GM23338 (cell line): ENCODE results near the gene RELB. TPM values are rescaled to one million over a fixed set of nuclear protein-coding genes. Genes with fewer than 3 reads are reported as not detected.

Experiments used
- ATAC-seq: fragments of 200-7000 bp; cut with Tn5 transposase; 3 replicates; pipeline ENCODE4 v1.9.1; 2020
- DNase-seq: peaks from one replicate; pipeline ENCODE4 v3.0.0-alpha.2; 2015; ENCODE audit warnings: low spot score
- H2AFZ ChIP-seq: fragments of 200-600 bp; sonication (generic); 2 replicates; pipeline ENCODE4 v1.8.0; 2016; ENCODE audit warnings: antibody characterized with exemption, mild to moderate bottlenecking, moderate library complexity
- H3F3A ChIP-seq: fragments of 200-600 bp; sonication (generic); replicated peaks from 2 replicates; pipeline ENCODE4 v1.8.0; 2017; ENCODE audit warnings: antibody characterized with exemption, mixed run types, low read depth
- H3K27ac ChIP-seq: fragments of 200-600 bp; sonication (generic); 2 replicates; pipeline ENCODE4 v1.6.1; 2016; ENCODE audit warnings: low read depth
- H3K27me3 ChIP-seq: fragments of 200-600 bp; sonication (generic); 2 replicates; pipeline ENCODE4 v1.8.0; 2016; ENCODE audit warnings: mild to moderate bottlenecking, mixed run types, moderate library complexity; ENCODE audit not compliant: insufficient read depth
- H3K36me3 ChIP-seq: fragments of 200-600 bp; sonication (generic); 2 replicates; pipeline ENCODE4 v1.8.0; 2016; ENCODE audit warnings: mild to moderate bottlenecking; ENCODE audit not compliant: insufficient read depth
- H3K4me1 ChIP-seq: fragments of 200-600 bp; sonication (generic); 2 replicates; pipeline ENCODE4 v1.8.0; 2016; ENCODE audit warnings: mild to moderate bottlenecking, moderate library complexity; ENCODE audit not compliant: insufficient read depth
- H3K4me2 ChIP-seq: fragments of 200-600 bp; sonication (generic); 2 replicates; pipeline ENCODE4 v1.7.1; 2017; ENCODE audit warnings: mixed run types
- H3K4me3 ChIP-seq: fragments of 200-600 bp; sonication (generic); 2 replicates; pipeline ENCODE4 v1.6.1; 2016; ENCODE audit warnings: mixed run types
- H3K79me2 ChIP-seq: fragments of 200-600 bp; sonication (generic); replicated peaks from 2 replicates; pipeline ENCODE4 v1.8.0; 2017; ENCODE audit warnings: mild to moderate bottlenecking; ENCODE audit not compliant: insufficient read depth
- H3K9me2 ChIP-seq: fragments of 200-600 bp; sonication (generic); 2 replicates; pipeline ENCODE4 v1.8.0; 2017; ENCODE audit not compliant: insufficient read depth
- H4K20me1 ChIP-seq: fragments of 200-600 bp; sonication (generic); replicated peaks from 2 replicates; pipeline ENCODE4 v1.8.0; 2017; ENCODE audit warnings: mild to moderate bottlenecking; ENCODE audit not compliant: insufficient read depth
- H3K27ac Mint-ChIP-seq: 2 replicates; pipeline ENCODE4 v1.8.0; 2020; ENCODE audit warnings: inconsistent platforms, mild to moderate bottlenecking, moderate library complexity, mixed read lengths
- H3K27me3 Mint-ChIP-seq: 3 replicates; pipeline ENCODE4 v1.8.0; 2022; ENCODE audit warnings: low read depth, mild to moderate bottlenecking, moderate library complexity, mixed read lengths, inconsistent platforms; ENCODE audit not compliant: insufficient read depth, poor library complexity
- H3K36me3 Mint-ChIP-seq: 3 replicates; pipeline ENCODE4 v1.8.0; 2021; ENCODE audit warnings: low read depth, mild to moderate bottlenecking, inconsistent platforms, moderate library complexity, mixed read lengths
- H3K4me1 Mint-ChIP-seq: 3 replicates; pipeline ENCODE4 v1.8.0; 2020; ENCODE audit warnings: mild to moderate bottlenecking, inconsistent platforms, mixed read lengths
- H3K4me3 Mint-ChIP-seq: 3 replicates; pipeline ENCODE4 v1.8.0; 2021; ENCODE audit warnings: moderate library complexity, mild to moderate bottlenecking, inconsistent platforms, mixed read lengths
- H3K9me3 Mint-ChIP-seq: 3 replicates; pipeline ENCODE4 v1.8.0; 2020; ENCODE audit warnings: moderate library complexity, mild to moderate bottlenecking, inconsistent platforms, mixed read lengths
- CREB1 ChIP-seq: fragments of 250-450 bp; sonication (Bioruptor Pico); IDR thresholded peaks from 2 replicates; pipeline ENCODE4 v1.5.0; 2020; ENCODE audit warnings: low read depth, mild to moderate bottlenecking, moderate library complexity
- ETS1 ChIP-seq: IDR thresholded peaks from 2 replicates; pipeline ENCODE4 v1.6.1; 2016; ENCODE audit warnings: antibody characterized with exemption
- NANOG ChIP-seq: IDR thresholded peaks from 2 replicates; pipeline ENCODE4 v1.6.1; 2016; ENCODE audit warnings: antibody characterized with exemption, borderline replicate concordance
- POLR2AphosphoS5 ChIP-seq: IDR thresholded peaks from 2 replicates; pipeline ENCODE4 v1.6.1; 2016; ENCODE audit warnings: antibody characterized with exemption, low read depth
- REST ChIP-seq: IDR thresholded peaks from one replicate; pipeline ENCODE4 v1.6.1; 2018; ENCODE audit warnings: antibody characterized with exemption; ENCODE audit not compliant: unreplicated experiment
- STAT1 ChIP-seq: IDR thresholded peaks from one replicate; pipeline ENCODE4 v1.6.1; 2016; ENCODE audit warnings: antibody characterized with exemption; ENCODE audit not compliant: unreplicated experiment
- ZNF114 ChIP-seq: fragments of 250-450 bp; sonication (Bioruptor Pico); IDR thresholded peaks from 2 replicates; pipeline ENCODE4 v1.5.0; 2020; ENCODE audit warnings: mild to moderate bottlenecking, moderate library complexity
- ZNF462 ChIP-seq: fragments of 250-450 bp; sonication (Bioruptor Pico); IDR thresholded peaks from 2 replicates; pipeline ENCODE4 v1.5.0; 2020; ENCODE audit warnings: mild to moderate bottlenecking, moderate library complexity
- polyA plus RNA-seq: library from polyadenylated mRNA; unstranded; fragments of >200 nt; fragmentation: Nextera tagmentation; extraction: Ambion mirVana; gene quantifications from 2 replicates; pipeline ENCODE4 v1.2.1, GENCODE V29; 2016
- total RNA-seq: library from RNA; depleted of rRNA; stranded (reverse); fragments of >200 nt; shearing (Covaris generic); gene quantifications from 2 replicates; pipeline ENCODE4 v1.2.3, GENCODE V29; 2014

The RELB gene
- total and polyA plus RNA-seq, 2 experiments from 2014 or later, result 7.9 to 13.1 TPM

GRCh38 chr19:44993526-44993925 is 7.7 kb upstream of the RELB start:
- H3K4me1 ChIP-seq, result no peaks in the 10 kb centered on the region
- no peaks in the 10 kb centered on the region for H3K9me3 Mint-ChIP-seq
- TF ChIP-seq STAT1 (no peak), NANOG (no peak), CREB1 (CRISPR knock-in tag) (no peak), ETS1 (no peak), ZNF114 (CRISPR knock-in tag) (no peak), REST (no peak), POLR2AphosphoS5 (no peak)

DNA sequence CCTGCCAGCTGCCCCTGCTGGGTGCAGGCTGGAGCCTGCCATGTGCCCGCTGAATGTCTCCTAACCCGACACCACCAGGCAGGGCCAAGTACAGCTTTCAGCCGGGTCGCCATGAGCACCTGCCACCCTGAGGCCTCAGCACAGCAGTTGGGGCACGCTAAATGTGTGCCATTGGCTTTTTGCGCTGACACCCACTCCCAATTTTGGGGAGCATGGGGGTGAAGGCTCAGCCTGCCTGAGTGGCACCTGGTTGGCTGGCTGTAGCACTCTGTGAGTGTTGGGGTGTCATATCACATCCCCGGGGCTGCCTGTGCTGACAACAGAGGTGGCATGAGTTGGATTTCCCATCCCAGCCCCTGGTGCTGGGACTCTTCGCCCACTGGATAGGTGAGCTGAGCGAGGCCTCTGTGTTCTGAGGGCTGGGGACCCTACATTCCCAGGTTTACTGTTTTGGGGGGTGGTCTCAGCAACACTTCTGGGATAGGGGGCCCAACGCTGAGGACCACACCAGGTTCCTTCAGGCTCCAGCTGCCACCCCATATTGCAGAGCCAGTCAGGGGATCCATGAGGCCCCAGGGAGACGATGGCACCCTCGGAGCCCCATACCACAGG is 7.2 kb upstream of the RELB start:
- Histone ChIP-seq H3F3A (no peaks in the 10 kb centered on the region), H3K9me2 (no peaks in the 10 kb centered on the region), H4K20me1 (no peaks in the 10 kb centered on the region), H3K4me1 (no peaks in the 10 kb centered on the region), H3K36me3 (peaks cover 4% of the 10 kb centered on the region; the same call in 1 of the 2 replicates), H3K27me3 (no peaks in the 10 kb centered on the region), H2AFZ (no peak overlapping the region), H3K4me2 (no peak overlapping the region), H3K27ac (no peak overlapping the region), H3K79me2 (no peaks in the 10 kb centered on the region), H3K4me3 (no peak overlapping the region)
- no peak overlapping the region for H3K27ac Mint-ChIP-seq
- peaks cover 17% of the 10 kb centered on the region for H3K36me3 Mint-ChIP-seq
- H3K27me3 Mint-ChIP-seq, result peaks cover 5% of the 10 kb centered on the region
- no peaks in the 10 kb centered on the region for H3K4me1 Mint-ChIP-seq
- no peak for TF ChIP-seq ZNF462
- peak; percentile 29; the same call in 1 of the 2 replicates for TF ChIP-seq POLR2AphosphoS5
- H3K4me3 Mint-ChIP-seq, result no peak overlapping the region
- ATAC-seq, result no peak
- H3K9me3 Mint-ChIP-seq, result no peaks in the 10 kb centered on the region
- no peak for DNase-seq

More at GRCh38 chr19:44993526-44993925, 7.7 kb upstream of the RELB start:
- peaks cover 4% of the 10 kb centered on the region; the same call in 1 of the 2 replicates for H3K36me3 ChIP-seq
- no peaks in the 10 kb centered on the region for H3K79me2 ChIP-seq
- H3K36me3 Mint-ChIP-seq, result peaks cover 20% of the 10 kb centered on the region
- H3K4me1 Mint-ChIP-seq, result no peaks in the 10 kb centered on the region
- no peaks in the 10 kb centered on the region for H3F3A ChIP-seq
- no peaks in the 10 kb centered on the region for H3K9me2 ChIP-seq
- H3K4me3 Mint-ChIP-seq, result no peak overlapping the region
- no peak overlapping the region for H3K27ac Mint-ChIP-seq
- H3K4me3 ChIP-seq, result no peak overlapping the region
- H2AFZ ChIP-seq, result no peak overlapping the region
- no peak overlapping the region for H3K4me2 ChIP-seq
- H3K27me3 ChIP-seq, result no peaks in the 10 kb centered on the region
- H3K27me3 Mint-ChIP-seq, result peaks cover 5% of the 10 kb centered on the region
- H3K27ac ChIP-seq, result no peak overlapping the region
- ATAC-seq, result no peak
- DNase-seq, result no peak
- no peaks in the 10 kb centered on the region for H4K20me1 ChIP-seq
